Calu3 (cell line): ENCODE results near the gene CEACAM1. TPM values are rescaled to one million over a fixed set of nuclear protein-coding genes. Genes with fewer than 3 reads are reported as not detected.
"Not testable (repeated sequence)": the region's sequence is repeated elsewhere in the genome, so short reads cannot be mapped to it uniquely, and the experiment has no call there.

Source experiments
- BruUV-seq: library from RNA; stranded (reverse); fragments of 400-500 nt; replicated peaks from 2 replicates; lab custom pipeline; 2021; lab: Mats Ljungman, UMichigan
- CTCF ChIA-PET: fragments of 300-600 bp; sonication (Branson Sonifier 250); formaldehyde crosslinking; loops from one replicate; lab custom pipeline; 2022; ENCODE audit warnings: antibody characterized with exemption; lab: Charles Lee
- DNase-seq: peaks from one replicate; pipeline ENCODE4 v3.0.0; 2022
- H3K27ac Mint-ChIP-seq: one replicate; pipeline ENCODE4 v1.8.0; 2022; ENCODE audit warnings: mixed read lengths; ENCODE audit not compliant: unreplicated experiment
- H3K27me3 Mint-ChIP-seq: one replicate; pipeline ENCODE4 v1.8.0; 2022; ENCODE audit warnings: mixed read lengths; ENCODE audit not compliant: unreplicated experiment
- H3K36me3 Mint-ChIP-seq: one replicate; pipeline ENCODE4 v1.8.0; 2022; ENCODE audit warnings: mild to moderate bottlenecking, moderate library complexity, mixed read lengths; ENCODE audit not compliant: insufficient read depth, unreplicated experiment
- H3K4me1 Mint-ChIP-seq: one replicate; pipeline ENCODE4 v1.8.0; 2022; ENCODE audit warnings: mild to moderate bottlenecking, low read depth, mixed read lengths; ENCODE audit not compliant: unreplicated experiment
- H3K4me3 Mint-ChIP-seq: one replicate; pipeline ENCODE4 v1.8.0; 2022; ENCODE audit warnings: mild to moderate bottlenecking, low read depth, moderate library complexity, mixed read lengths; ENCODE audit not compliant: unreplicated experiment
- H3K9me3 Mint-ChIP-seq: one replicate; pipeline ENCODE4 v1.8.0; 2022; ENCODE audit warnings: low read depth, mixed read lengths; ENCODE audit not compliant: unreplicated experiment
- intact Hi-C: fragments of 100-400 bp; cut with micrococcal nuclease; formaldehyde crosslinking; loops from one replicate; pipeline ENCODE4 v1.10.0; 2022; ENCODE audit not compliant: unreplicated experiment
- total RNA-seq: library from RNA; stranded (reverse); gene quantifications from 2 replicates; pipeline ENCODE4 v1.2.3, GENCODE V29; 2022
- TF ChIP-seq, protein P1 (sequence below): fragments of 200-600 bp; IDR thresholded peaks from one replicate; pipeline ENCODE4 v1.8.0; 2022; ENCODE audit warnings: antibody characterized with exemption; ENCODE audit not compliant: unreplicated experiment

The CEACAM1 gene
- total RNA-seq, 1 experiment from 2014 or later: 132 TPM

DNA sequence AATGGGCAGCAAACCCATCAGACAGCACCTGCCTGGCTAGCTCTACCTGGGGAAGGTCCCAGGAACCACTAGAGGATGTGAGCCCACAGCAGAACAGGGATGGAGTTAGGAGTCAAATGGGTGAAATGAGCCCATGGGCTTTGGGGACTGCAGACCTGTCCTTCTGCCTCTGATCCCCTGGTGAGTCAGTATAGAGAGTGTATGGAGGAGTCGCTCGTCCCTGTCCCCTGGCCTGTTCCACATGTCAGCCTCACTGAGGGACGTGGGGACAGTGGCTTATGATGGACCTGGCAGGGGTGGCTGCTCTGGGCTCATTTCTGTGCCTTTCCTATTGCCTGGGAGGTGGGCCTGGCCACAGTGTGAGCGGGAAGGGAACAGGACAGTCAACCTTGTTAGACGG, 4.0 kb downstream of the CEACAM1 start:
- H3K9me3 Mint-ChIP-seq: no peaks in the 10 kb centered on the region
- CTCF ChIA-PET: no interaction called here

DNA sequence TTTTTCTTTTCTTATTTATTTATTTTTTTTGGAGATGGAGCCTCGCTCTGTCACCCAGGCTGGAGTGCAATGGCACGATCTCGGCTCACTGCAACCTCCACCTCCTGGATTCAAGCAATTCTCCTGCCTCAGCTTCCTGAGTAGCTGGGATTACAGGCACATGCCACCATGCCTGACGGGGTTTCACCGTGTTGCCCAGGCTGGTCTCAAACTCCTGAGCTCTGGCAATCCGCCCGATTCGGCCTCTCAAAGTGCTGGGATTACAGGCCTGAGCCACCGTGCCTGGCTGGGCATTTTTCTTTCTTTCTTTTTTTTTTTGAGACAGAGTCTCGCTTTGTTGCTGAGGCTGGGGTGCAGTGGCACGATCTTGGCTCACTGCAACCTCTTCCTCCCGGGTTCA, 6.0 kb downstream of the CEACAM1 start:
- DNase-seq, BruUV-seq, H3K4me3 Mint-ChIP-seq, H3K27me3 Mint-ChIP-seq, CTCF ChIA-PET, H3K27ac Mint-ChIP-seq, H3K9me3 Mint-ChIP-seq, intact Hi-C loops, H3K4me1 Mint-ChIP-seq: not testable (repeated sequence)
- peaks cover 13% of the 10 kb centered on the region for H3K36me3 Mint-ChIP-seq

More for the DNA sequence above, 4.0 kb downstream of the CEACAM1 start:
- no peak overlapping the region for H3K27ac Mint-ChIP-seq
- H3K27me3 Mint-ChIP-seq: no peaks in the 10 kb centered on the region
- H3K36me3 Mint-ChIP-seq: peaks cover 18% of the 10 kb centered on the region
- peaks cover 24% of the 10 kb centered on the region for H3K4me1 Mint-ChIP-seq
- no TSS peak for BruUV-seq
- intact Hi-C loops: no loop called here
- TF ChIP-seq, protein P1, sequence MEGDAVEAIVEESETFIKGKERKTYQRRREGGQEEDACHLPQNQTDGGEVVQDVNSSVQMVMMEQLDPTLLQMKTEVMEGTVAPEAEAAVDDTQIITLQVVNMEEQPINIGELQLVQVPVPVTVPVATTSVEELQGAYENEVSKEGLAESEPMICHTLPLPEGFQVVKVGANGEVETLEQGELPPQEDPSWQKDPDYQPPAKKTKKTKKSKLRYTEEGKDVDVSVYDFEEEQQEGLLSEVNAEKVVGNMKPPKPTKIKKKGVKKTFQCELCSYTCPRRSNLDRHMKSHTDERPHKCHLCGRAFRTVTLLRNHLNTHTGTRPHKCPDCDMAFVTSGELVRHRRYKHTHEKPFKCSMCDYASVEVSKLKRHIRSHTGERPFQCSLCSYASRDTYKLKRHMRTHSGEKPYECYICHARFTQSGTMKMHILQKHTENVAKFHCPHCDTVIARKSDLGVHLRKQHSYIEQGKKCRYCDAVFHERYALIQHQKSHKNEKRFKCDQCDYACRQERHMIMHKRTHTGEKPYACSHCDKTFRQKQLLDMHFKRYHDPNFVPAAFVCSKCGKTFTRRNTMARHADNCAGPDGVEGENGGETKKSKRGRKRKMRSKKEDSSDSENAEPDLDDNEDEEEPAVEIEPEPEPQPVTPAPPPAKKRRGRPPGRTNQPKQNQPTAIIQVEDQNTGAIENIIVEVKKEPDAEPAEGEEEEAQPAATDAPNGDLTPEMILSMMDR: no peak
- no peak for DNase-seq
- no peak overlapping the region for H3K4me3 Mint-ChIP-seq

DNA sequence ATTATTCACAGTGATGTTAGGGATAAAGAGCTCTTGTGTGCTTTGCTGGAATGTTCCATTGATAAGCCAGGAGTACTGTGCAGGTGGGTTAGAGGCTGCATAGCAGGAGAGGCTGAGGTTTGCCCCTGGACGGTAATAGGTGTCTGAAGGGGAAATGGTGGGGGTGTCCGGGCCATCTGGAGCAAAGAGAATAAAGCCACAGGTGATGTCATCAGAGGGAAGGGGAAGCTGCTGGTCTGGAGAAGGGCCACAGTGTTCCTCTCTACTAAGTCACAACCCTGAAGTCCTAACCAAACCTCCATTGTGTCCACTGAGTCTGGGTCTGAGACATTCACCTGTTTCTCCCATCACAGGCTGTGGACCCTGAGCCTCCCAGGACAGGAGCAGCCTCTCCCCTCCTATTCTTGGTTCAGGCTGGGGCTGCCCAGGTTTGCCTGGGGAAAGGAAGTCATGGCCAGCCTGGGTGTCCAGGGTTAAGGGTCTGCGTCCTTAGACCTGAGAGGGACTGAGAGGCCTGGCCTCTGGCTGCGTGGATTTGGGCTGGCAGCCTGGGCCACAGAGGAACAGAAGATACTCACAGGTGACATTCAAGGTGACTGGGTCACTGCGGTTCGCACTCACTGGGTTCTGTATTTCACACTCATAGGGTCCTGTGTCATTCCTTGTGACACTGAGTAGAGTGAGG, 6.8 kb downstream of the CEACAM1 start:
- CTCF ChIA-PET: no interaction called here
- Mint-ChIP-seq H3K4me1 (no peaks in the 10 kb centered on the region), H3K9me3 (no peaks in the 10 kb centered on the region), H3K27ac (no peak overlapping the region), H3K36me3 (peaks cover 13% of the 10 kb centered on the region), H3K27me3 (no peaks in the 10 kb centered on the region), H3K4me3 (no peak overlapping the region)
- intact Hi-C loops: no loop called here
- no TSS peak for BruUV-seq
- DNase-seq: no peak
- TF ChIP-seq, protein P1: no peak

DNA sequence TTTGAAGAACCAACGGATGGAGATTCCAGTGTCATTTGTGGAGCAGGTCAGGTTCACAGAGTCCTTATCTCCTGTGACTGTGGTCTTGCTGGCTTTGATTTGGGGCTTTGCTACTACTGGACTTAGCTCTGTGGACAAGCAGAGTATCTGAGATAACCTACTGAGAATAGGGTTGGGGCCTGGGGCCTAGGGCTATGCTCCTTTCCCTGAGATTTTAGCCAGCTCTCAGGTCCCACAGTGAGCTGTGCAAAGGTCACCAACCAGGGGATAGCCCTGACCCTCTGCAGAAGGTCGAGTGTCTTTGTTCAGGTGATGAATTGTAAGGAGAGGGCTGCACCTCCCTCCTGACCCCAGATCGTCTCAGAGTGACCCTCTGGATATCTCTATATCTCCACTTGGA, 9.2 kb downstream of the CEACAM1 start:
- Mint-ChIP-seq H3K27me3 (no peaks in the 10 kb centered on the region), H3K36me3 (peaks cover 13% of the 10 kb centered on the region), H3K9me3 (no peaks in the 10 kb centered on the region), H3K27ac (no peak overlapping the region), H3K4me1 (no peaks in the 10 kb centered on the region), H3K4me3 (no peak overlapping the region)
- TF ChIP-seq, protein P1: no peak
- CTCF ChIA-PET: interaction anchor here (0.6 to 1.0 kb wide), 2 partner anchors 40 to 63 kb away, joined by 3 to 5 read pairs; no protein-coding TSS in a partner anchor
- no TSS peak for BruUV-seq
- intact Hi-C loops: no loop called here
- no peak for DNase-seq

DNA sequence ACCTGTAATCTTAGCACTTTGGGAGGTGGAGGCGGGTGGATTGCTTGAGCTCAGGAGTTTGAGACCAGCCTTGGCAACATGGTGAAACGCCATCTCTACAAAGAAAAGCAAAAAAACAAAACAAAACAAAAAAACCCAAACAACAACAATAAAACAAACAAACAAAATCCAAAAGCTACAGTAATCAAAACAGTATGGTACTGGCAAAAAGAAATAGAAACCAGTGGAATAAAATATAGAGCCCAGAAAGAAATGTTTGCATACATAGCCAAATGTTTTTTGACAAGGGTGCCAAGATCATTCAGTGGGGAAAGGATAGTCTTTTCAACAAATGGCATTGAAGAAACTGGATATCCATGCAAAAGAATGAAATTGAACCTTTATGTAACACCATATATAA, 11.5 kb downstream of the CEACAM1 start:
- peaks cover 13% of the 10 kb centered on the region for H3K36me3 Mint-ChIP-seq
- intact Hi-C loops: no loop called here
- H3K4me3 Mint-ChIP-seq: no peak overlapping the region
- no TSS peak for BruUV-seq
- DNase-seq: no peak
- CTCF ChIA-PET: interaction anchor here (1.4 kb wide), 1 partner anchor 12 kb away, joined by 4 read pairs; the partner anchor contains the start of gene CEACAM1
- H3K27ac Mint-ChIP-seq: no peak overlapping the region
- H3K4me1 Mint-ChIP-seq: no peaks in the 10 kb centered on the region
- H3K9me3 Mint-ChIP-seq: no peaks in the 10 kb centered on the region
- TF ChIP-seq, protein P1: no peak
- no peaks in the 10 kb centered on the region for H3K27me3 Mint-ChIP-seq
